ENCODE data around the gene CDHR2. TPM values are rescaled to one million over a fixed set of nuclear protein-coding genes. Genes with fewer than 3 reads are reported as not detected.
A peak's percentile ranks its signal among the peaks of the same experiment; 100 is the strongest.

Gene CDHR2
- total and polyA plus RNA-seq, 2 of the 13 experiments (the other 11 are each of a cell fraction or from before 2014, with no cell fraction given) = 17.9 to 20.9 TPM

DNA sequence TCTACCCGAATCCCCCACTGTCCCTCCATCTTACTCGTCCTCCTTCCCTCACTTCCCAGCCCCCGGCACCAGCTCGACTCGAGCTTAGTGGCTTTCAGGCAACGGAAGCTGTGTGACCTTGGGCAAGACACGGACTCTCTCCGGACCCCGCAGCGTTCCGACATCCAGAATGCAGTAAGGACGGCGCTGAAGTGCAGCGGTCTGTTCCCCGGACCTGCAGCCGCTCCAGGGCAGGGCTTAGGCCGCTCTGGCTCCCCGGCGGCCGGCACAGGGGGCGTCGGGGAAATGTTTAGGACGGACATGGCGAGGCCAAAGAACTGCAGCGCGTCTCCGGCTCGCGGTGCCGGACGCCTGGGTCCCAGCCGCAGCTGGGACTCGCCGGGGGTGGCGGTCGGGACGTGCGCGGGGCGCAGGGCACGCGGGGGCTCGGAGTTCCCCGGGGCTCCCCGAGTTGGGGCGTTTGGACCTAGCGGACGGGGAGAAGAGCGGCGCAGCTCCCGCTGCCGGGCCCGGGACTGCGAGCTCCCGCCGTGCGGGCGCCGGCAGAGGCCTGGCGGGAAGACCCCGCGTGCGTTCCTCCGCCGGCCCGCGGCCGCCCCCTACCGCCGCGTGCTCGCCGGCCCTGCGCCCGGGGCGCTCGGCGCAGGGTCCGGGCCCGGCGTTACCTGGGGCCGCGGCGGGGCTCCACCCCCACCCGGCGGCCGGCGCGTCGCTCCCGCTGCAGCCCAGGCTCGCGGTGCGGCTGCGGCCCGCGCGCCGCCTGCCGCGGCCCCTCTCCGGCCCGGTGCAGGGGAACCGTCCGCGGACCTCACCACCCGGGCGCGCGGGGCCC, 6.3 kb upstream of the CDHR2 start:
- Histone ChIP-seq H3K9ac (ENCODE audit: insufficient read depth, low read depth, low read length) (peak overlapping the region; percentile 74), H3K4me3 (replicated peaks in 1 of 3; ENCODE audit: insufficient read depth in 1 of 3, low read depth in 2 of 3, low read length in 3 of 3) (peak overlapping the region; percentile 67 to 77 (median 72)), H3K27ac (ENCODE audit: extremely low read length, insufficient read depth, low read length) (peak overlapping the region; percentile 14), H3K79me2 (ENCODE audit: insufficient read depth, low read length) (no peaks in the 10 kb centered on the region), H3K9me3 (ENCODE audit: low read length) (no peaks in the 10 kb centered on the region), H2AFZ (ENCODE audit: low read length) (no peak overlapping the region), H3K4me2 (ENCODE audit: low read depth, low read length) (peak overlapping the region; percentile 93), H3K27me3 (ENCODE audit: control insufficient read depth in 1 of 2, insufficient read depth in 2 of 2, low read length in 2 of 2) (no peaks in the 10 kb centered on the region), H3K36me3 (replicated peaks in 1 of 2; ENCODE audit: control insufficient read depth in 1 of 2, insufficient read depth in 2 of 2, low read length in 2 of 2) (no peaks in the 10 kb centered on the region), H4K20me1 (ENCODE audit: insufficient read depth, low read length) (no peaks in the 10 kb centered on the region), H3K4me1 (ENCODE audit: insufficient read depth, low read length) (peaks cover 84% of the 10 kb centered on the region)
- peak; percentile 32 for ATAC-seq
- in situ Hi-C loops (cut with HindIII; ENCODE audit: extremely low pct_ligation_motif_present, low pct_unique_long_range_greater_than_20kb) = loop anchor here (25.0 kb wide), 1 partner anchor 819 kb away; the partner anchor contains the start of genes LMAN2 and RGS14
- ChIA-PET CTCF (ENCODE audit: low intra/inter-chr PET ratio, low total read pairs) (no interaction called here), POLR2A (interaction anchor here (1.2 to 9.7 kb wide), 5 partner anchors 6 to 544 kb away, joined by 3 to 212 read pairs (median 4); partner anchors contain the start of genes FAF2, FGFR4, HIGD2A and NOP16)
- WGBS (ENCODE audit: low lambda C conversion rate) = 0% methylated on average over 12 of the region's 110 CpGs
- no peak for FAIRE-seq
- no TSS peak for BruUV-seq (replicated peaks)
- DNase-seq (ENCODE audit: low spot score) = no peak
- intact Hi-C loops (cut with micrococcal nuclease; ENCODE audit: unreplicated experiment) = no loop called here
- TF ChIP-seq, protein P1, sequence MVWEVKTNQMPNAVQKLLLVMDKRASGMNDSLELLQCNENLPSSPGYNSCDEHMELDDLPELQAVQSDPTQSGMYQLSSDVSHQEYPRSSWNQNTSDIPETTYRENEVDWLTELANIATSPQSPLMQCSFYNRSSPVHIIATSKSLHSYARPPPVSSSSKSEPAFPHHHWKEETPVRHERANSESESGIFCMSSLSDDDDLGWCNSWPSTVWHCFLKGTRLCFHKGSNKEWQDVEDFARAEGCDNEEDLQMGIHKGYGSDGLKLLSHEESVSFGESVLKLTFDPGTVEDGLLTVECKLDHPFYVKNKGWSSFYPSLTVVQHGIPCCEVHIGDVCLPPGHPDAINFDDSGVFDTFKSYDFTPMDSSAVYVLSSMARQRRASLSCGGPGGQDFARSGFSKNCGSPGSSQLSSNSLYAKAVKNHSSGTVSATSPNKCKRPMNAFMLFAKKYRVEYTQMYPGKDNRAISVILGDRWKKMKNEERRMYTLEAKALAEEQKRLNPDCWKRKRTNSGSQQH (CRISPR knock-in tag; IDR thresholded peaks at IDR 0.05; ENCODE audit: low read depth) = peak; percentile 7; the same call in 1 of the 2 replicates
- TF ChIP-seq ZMAT3 (CRISPR knock-in tag; conservative IDR thresholded peaks at IDR 0.05) (no peak), RBM39 (IDR thresholded peaks at IDR 0.05; ENCODE audit: low read depth, low read length, poor library complexity, severe bottlenecking) (peak; percentile 31), DR1 (CRISPR knock-in tag; IDR thresholded peaks at IDR 0.05) (no peak), ZNF83 (CRISPR knock-in tag; IDR thresholded peaks at IDR 0.05; ENCODE audit: borderline replicate concordance) (no peak), ZNF292 (CRISPR knock-in tag; IDR thresholded peaks at IDR 0.05; ENCODE audit: borderline replicate concordance, low read depth) (0 out of 2 replicates have a peak, but pooled peaks have one; percentile 40), ZNF891 (CRISPR knock-in tag; IDR thresholded peaks at IDR 0.05) (0 out of 2 replicates have a peak, but pooled peaks have one; percentile 19), PHF21A (CRISPR knock-in tag; IDR thresholded peaks at IDR 0.05) (peak; percentile 46; the same call in 1 of the 2 replicates), ZFP36 (IDR thresholded peaks at IDR 0.05; ENCODE audit: borderline replicate concordance, low read depth, low read length, partially characterized antibody) (no peak), SAFB2 (CRISPR knock-in tag; IDR thresholded peaks at IDR 0.05; ENCODE audit: borderline replicate concordance, low read depth) (peak; percentile 51; the same call in 1 of the 2 replicates), ZSCAN9 (CRISPR knock-in tag; IDR thresholded peaks at IDR 0.05; ENCODE audit: borderline replicate concordance) (no peak), KDM5B (CRISPR knock-in tag; IDR thresholded peaks at IDR 0.05; ENCODE audit: borderline replicate concordance) (0 out of 2 replicates have a peak, but pooled peaks have one; percentile 38), ZFP62 (CRISPR knock-in tag; IDR thresholded peaks at IDR 0.05) (no peak)
- TF ChIP-seq, protein P2, sequence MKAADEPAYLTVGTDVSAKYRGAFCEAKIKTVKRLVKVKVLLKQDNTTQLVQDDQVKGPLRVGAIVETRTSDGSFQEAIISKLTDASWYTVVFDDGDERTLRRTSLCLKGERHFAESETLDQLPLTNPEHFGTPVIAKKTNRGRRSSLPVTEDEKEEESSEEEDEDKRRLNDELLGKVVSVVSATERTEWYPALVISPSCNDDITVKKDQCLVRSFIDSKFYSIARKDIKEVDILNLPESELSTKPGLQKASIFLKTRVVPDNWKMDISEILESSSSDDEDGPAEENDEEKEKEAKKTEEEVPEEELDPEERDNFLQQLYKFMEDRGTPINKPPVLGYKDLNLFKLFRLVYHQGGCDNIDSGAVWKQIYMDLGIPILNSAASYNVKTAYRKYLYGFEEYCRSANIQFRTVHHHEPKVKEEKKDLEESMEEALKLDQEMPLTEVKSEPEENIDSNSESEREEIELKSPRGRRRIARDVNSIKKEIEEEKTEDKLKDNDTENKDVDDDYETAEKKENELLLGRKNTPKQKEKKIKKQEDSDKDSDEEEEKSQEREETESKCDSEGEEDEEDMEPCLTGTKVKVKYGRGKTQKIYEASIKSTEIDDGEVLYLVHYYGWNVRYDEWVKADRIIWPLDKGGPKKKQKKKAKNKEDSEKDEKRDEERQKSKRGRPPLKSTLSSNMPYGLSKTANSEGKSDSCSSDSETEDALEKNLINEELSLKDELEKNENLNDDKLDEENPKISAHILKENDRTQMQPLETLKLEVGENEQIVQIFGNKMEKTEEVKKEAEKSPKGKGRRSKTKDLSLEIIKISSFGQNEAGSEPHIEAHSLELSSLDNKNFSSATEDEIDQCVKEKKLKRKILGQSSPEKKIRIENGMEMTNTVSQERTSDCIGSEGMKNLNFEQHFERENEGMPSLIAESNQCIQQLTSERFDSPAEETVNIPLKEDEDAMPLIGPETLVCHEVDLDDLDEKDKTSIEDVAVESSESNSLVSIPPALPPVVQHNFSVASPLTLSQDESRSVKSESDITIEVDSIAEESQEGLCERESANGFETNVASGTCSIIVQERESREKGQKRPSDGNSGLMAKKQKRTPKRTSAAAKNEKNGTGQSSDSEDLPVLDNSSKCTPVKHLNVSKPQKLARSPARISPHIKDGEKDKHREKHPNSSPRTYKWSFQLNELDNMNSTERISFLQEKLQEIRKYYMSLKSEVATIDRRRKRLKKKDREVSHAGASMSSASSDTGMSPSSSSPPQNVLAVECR (CRISPR knock-in tag; IDR thresholded peaks at IDR 0.05; ENCODE audit: borderline replicate concordance) = 0 out of 2 replicates have a peak, but pooled peaks have one; percentile 12
- TF ChIP-seq, protein P3, sequence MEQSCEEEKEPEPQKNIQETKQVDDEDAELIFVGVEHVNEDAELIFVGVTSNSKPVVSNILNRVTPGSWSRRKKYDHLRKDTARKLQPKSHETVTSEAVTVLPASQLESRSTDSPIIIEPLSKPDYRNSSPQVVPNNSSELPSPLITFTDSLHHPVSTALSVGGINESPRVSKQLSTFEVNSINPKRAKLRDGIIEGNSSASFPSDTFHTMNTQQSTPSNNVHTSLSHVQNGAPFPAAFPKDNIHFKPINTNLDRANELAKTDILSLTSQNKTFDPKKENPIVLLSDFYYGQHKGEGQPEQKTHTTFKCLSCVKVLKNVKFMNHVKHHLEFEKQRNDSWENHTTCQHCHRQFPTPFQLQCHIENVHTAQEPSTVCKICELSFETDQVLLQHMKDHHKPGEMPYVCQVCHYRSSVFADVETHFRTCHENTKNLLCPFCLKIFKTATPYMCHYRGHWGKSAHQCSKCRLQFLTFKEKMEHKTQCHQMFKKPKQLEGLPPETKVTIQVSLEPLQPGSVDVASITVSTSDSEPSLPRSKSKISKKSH (CRISPR knock-in tag; IDR thresholded peaks at IDR 0.05; ENCODE audit: borderline replicate concordance) = no peak

Measured in HepG2 (cell line).